HepG2 (cell line): ENCODE results near the gene SOCS1. TPM values are rescaled to one million over a fixed set of nuclear protein-coding genes. Genes with fewer than 3 reads are reported as not detected.

ENCODE experiments used
- AGO1 ChIP-seq: fragments of 200-400 bp; formaldehyde crosslinking; IDR thresholded peaks from 2 replicates; pipeline ENCODE4 v1.6.1; 2017; ENCODE audit warnings: mild to moderate bottlenecking, low read depth, low read length, moderate library complexity; ENCODE audit not compliant: poor library complexity, severe bottlenecking
- ARID2 ChIP-seq: sonication (generic); formaldehyde crosslinking; IDR thresholded peaks from 2 replicates; pipeline ENCODE4 v1.8.1; 2022; ENCODE audit warnings: mild to moderate bottlenecking, missing genetic modification reagents, borderline replicate concordance
- ATF7-NPFF ChIP-seq: sonication (generic); formaldehyde crosslinking; IDR thresholded peaks from 2 replicates; pipeline ENCODE4 v1.8.1; 2023; ENCODE audit warnings: mild to moderate bottlenecking, low read depth, missing genetic modification reagents, moderate library complexity
- BCL6 ChIP-seq: IDR thresholded peaks from 2 replicates; pipeline ENCODE4 v1.6.1; 2016; ENCODE audit warnings: missing genetic modification reagents, missing compliant biosample characterization
- CBFB ChIP-seq: sonication (generic); formaldehyde crosslinking; IDR thresholded peaks from 2 replicates; pipeline ENCODE4 v1.4.0; 2020; ENCODE audit warnings: missing genetic modification reagents
- FOSL1 ChIP-seq: sonication (generic); formaldehyde crosslinking; IDR thresholded peaks from 2 replicates; pipeline ENCODE4 v1.9.0; 2021; ENCODE audit warnings: missing genetic modification reagents, borderline replicate concordance
- GABPB1 ChIP-seq: IDR thresholded peaks from 2 replicates; pipeline ENCODE4 v1.6.1; 2016; ENCODE audit warnings: mild to moderate bottlenecking, missing genetic modification reagents, moderate library complexity, missing compliant biosample characterization
- HES4 ChIP-seq: sonication (generic); formaldehyde crosslinking; IDR thresholded peaks from 2 replicates; pipeline ENCODE4 v1.9.0; 2021; ENCODE audit warnings: mild to moderate bottlenecking, missing genetic modification reagents, borderline replicate concordance
- ISL2 ChIP-seq: sonication (generic); formaldehyde crosslinking; IDR thresholded peaks from 2 replicates; pipeline ENCODE4 v1.5.0; 2020; ENCODE audit warnings: missing genetic modification reagents
- NR3C1 ChIP-seq: sonication (generic); formaldehyde crosslinking; IDR thresholded peaks from 2 replicates; pipeline ENCODE4 v1.4.0; 2020; ENCODE audit warnings: missing genetic modification reagents
- SIN3B ChIP-seq: fragments of 150-350 bp; IDR thresholded peaks from 2 replicates; pipeline ENCODE4 v1.6.1; 2014; ENCODE audit warnings: low read length
- TCF12 ChIP-seq, 2 experiments: fragments of 450-650 bp in 1 of 2; sonication (generic) in 1 of 2; formaldehyde crosslinking in 1 of 2; IDR thresholded peaks; 2 replicates each; pipeline versions ENCODE4 v1.6.1 to v1.8.0; 2017 to 2022; ENCODE audit warnings: antibody characterized with exemption in 1 of 2, mild to moderate bottlenecking in 1 of 2, missing genetic modification reagents in 1 of 2, moderate library complexity in 1 of 2
- THAP7 ChIP-seq: sonication (generic); formaldehyde crosslinking; IDR thresholded peaks from 2 replicates; pipeline ENCODE4 v1.8.1; 2023; ENCODE audit warnings: mild to moderate bottlenecking, missing genetic modification reagents
- ZFX ChIP-seq: sonication (generic); formaldehyde crosslinking; IDR thresholded peaks from 2 replicates; pipeline ENCODE4 v1.4.0; 2020; ENCODE audit warnings: mild to moderate bottlenecking, low read depth, missing genetic modification reagents, moderate library complexity
- ZKSCAN8 ChIP-seq: IDR thresholded peaks from 2 replicates; pipeline ENCODE4 v1.6.1; 2016; ENCODE audit warnings: borderline replicate concordance, missing genetic modification reagents, missing compliant biosample characterization
- ZNF138 ChIP-seq: sonication (generic); formaldehyde crosslinking; IDR thresholded peaks from 2 replicates; pipeline ENCODE4 v1.5.0; 2020; ENCODE audit warnings: mild to moderate bottlenecking, low read depth, missing genetic modification reagents
- ZNF224 ChIP-seq: sonication (generic); formaldehyde crosslinking; IDR thresholded peaks from 2 replicates; pipeline ENCODE4 v1.5.0; 2020; ENCODE audit warnings: mild to moderate bottlenecking, missing genetic modification reagents
- ZNF263 ChIP-seq: sonication (generic); formaldehyde crosslinking; IDR thresholded peaks from 2 replicates; pipeline ENCODE4 v1.4.0; 2020; ENCODE audit warnings: missing genetic modification reagents
- ZNF639 ChIP-seq: conservative IDR thresholded peaks from 2 replicates; pipeline ENCODE4 v1.6.1; 2018; ENCODE audit warnings: missing genetic modification reagents
- ZNF713 ChIP-seq: sonication (generic); formaldehyde crosslinking; IDR thresholded peaks from 2 replicates; pipeline ENCODE4 v1.4.0; 2020; ENCODE audit warnings: mild to moderate bottlenecking, missing genetic modification reagents
- ZNF878 ChIP-seq: sonication (generic); formaldehyde crosslinking; IDR thresholded peaks from 2 replicates; pipeline ENCODE4 v1.8.1; 2023; ENCODE audit warnings: mild to moderate bottlenecking, missing genetic modification reagents, moderate library complexity
- polyA plus RNA-seq, 8 experiments: library from polyadenylated mRNA; depleted of rRNA in 3 of 8; stranded (reverse) in 7 of 8; unstranded in 1 of 8; fragments of >200 nt; fragmentation: Illumina TruSeq in 4 of 8; extraction: Trizol in 4 of 8; gene quantifications; 2 replicates each; pipeline versions ENCODE4 v1.2.1 to v1.2.3, GENCODE V29; 2011 to 2016; ENCODE audit warnings: low read depth in 4 of 8, missing spikeins in 1 of 8, mixed read lengths in 1 of 8; ENCODE audit not compliant: insufficient read depth in 1 of 8
- total RNA-seq, 5 experiments: library from RNA; depleted of rRNA; stranded (reverse); fragments of >200 nt; fragmentation: Illumina TruSeq; extraction: Trizol; gene quantifications; 2 replicates each; pipeline ENCODE4 v1.2.3, GENCODE V29; 2016; ENCODE audit warnings: low read depth in 1 of 5
- TF ChIP-seq, protein P1 (sequence below): sonication (generic); formaldehyde crosslinking; IDR thresholded peaks from 2 replicates; pipeline ENCODE4 v1.4.0; 2020; ENCODE audit warnings: missing genetic modification reagents

The SOCS1 gene
- total and polyA plus RNA-seq, 2 of the 13 experiments (the other 11 are each of a cell fraction or from before 2014, with no cell fraction given) = 5.3 to 6.3 TPM

DNA sequence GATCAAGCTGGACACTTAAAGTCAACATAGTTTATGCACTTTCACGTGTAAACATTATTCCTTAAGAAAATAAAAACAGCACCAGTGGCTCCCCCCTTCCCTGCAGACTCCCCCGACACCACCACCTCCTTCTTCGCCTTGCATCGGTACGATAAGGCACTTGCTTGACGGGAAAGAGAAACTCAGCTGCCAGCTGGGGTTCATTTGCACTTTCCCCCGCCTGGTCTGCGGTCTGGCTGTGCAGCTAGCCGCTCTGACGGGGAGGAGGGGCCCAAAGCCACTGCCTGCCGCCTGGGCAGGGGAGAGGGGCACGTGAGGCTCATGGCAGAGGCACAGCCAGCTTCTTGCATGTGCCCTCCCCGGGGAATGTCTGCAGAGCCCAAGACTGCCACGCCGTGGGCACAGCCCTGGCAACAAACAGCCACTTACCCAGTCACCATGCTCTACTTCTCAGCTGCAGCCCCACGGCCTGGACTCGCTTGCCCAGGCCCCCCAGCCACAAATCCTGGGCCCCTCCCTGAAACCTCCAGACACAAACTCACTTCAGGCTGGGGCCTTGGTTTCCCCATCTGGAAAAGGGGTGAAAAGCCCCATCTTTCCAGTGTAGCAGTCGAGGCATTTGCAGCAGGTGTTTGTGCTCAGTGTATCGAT, 41.6 kb upstream of the SOCS1 start (continued):
- TF ChIP-seq ZNF639 (CRISPR knock-in tag) (0 out of 2 replicates have a peak, but pooled peaks have one; percentile 43), FOSL1 (CRISPR knock-in tag) (no peak), THAP7 (peak; percentile 62; the same call in 1 of the 2 replicates), HES4 (CRISPR knock-in tag) (peak; percentile 89; the same call in 1 of the 2 replicates), ZNF878 (CRISPR knock-in tag) (peak; percentile 64; the same call in 1 of the 2 replicates), ARID2 (peak; percentile 94), NR3C1 (CRISPR knock-in tag) (no peak), ZNF224 (CRISPR knock-in tag) (0 out of 2 replicates have a peak, but pooled peaks have one; percentile 6), BCL6 (CRISPR knock-in tag) (peak; percentile 69), GABPB1 (CRISPR knock-in tag) (peak; percentile 61; the same call in 1 of the 2 replicates), TCF12 (IDR thresholded peaks at IDR 0.05) (no peak), TCF12 (CRISPR knock-in tag; IDR thresholded peaks at IDR 0.05) (peak; percentile 58; the same call in 1 of the 2 replicates), ZKSCAN8 (CRISPR knock-in tag) (0 out of 2 replicates have a peak, but pooled peaks have one; percentile 15), ZNF713 (0 out of 2 replicates have a peak, but pooled peaks have one; percentile 48), ISL2 (0 out of 2 replicates have a peak, but pooled peaks have one; percentile 57), AGO1 (peak; percentile 21), SIN3B (no peak), CBFB (CRISPR knock-in tag) (peak; percentile 96), ZNF138 (CRISPR knock-in tag) (peak; percentile 87), ZNF263 (CRISPR knock-in tag) (peak; percentile 64; the same call in 1 of the 2 replicates), ZFX (CRISPR knock-in tag) (peak; percentile 56; the same call in 1 of the 2 replicates), ATF7-NPFF (0 out of 2 replicates have a peak, but pooled peaks have one; percentile 71)
- TF ChIP-seq, protein P1, sequence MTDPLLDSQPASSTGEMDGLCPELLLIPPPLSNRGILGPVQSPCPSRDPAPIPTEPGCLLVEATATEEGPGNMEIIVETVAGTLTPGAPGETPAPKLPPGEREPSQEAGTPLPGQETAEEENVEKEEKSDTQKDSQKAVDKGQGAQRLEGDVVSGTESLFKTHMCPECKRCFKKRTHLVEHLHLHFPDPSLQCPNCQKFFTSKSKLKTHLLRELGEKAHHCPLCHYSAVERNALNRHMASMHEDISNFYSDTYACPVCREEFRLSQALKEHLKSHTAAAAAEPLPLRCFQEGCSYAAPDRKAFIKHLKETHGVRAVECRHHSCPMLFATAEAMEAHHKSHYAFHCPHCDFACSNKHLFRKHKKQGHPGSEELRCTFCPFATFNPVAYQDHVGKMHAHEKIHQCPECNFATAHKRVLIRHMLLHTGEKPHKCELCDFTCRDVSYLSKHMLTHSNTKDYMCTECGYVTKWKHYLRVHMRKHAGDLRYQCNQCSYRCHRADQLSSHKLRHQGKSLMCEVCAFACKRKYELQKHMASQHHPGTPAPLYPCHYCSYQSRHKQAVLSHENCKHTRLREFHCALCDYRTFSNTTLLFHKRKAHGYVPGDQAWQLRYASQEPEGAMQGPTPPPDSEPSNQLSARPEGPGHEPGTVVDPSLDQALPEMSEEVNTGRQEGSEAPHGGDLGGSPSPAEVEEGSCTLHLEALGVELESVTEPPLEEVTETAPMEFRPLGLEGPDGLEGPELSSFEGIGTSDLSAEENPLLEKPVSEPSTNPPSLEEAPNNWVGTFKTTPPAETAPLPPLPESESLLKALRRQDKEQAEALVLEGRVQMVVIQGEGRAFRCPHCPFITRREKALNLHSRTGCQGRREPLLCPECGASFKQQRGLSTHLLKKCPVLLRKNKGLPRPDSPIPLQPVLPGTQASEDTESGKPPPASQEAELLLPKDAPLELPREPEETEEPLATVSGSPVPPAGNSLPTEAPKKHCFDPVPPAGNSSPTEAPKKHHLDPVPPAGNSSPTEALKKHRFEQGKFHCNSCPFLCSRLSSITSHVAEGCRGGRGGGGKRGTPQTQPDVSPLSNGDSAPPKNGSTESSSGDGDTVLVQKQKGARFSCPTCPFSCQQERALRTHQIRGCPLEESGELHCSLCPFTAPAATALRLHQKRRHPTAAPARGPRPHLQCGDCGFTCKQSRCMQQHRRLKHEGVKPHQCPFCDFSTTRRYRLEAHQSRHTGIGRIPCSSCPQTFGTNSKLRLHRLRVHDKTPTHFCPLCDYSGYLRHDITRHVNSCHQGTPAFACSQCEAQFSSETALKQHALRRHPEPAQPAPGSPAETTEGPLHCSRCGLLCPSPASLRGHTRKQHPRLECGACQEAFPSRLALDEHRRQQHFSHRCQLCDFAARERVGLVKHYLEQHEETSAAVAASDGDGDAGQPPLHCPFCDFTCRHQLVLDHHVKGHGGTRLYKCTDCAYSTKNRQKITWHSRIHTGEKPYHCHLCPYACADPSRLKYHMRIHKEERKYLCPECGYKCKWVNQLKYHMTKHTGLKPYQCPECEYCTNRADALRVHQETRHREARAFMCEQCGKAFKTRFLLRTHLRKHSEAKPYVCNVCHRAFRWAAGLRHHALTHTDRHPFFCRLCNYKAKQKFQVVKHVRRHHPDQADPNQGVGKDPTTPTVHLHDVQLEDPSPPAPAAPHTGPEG (CRISPR knock-in tag) = peak; percentile 3; the same call in 1 of the 2 replicates
